Fibroblast of mammary gland (primary cell): Measurements from ENCODE around the gene VIPR1.

ENCODE experiments used
- DNase-seq: peaks from one replicate; pipeline ENCODE4 v3.0.0-alpha.2; 2010; ENCODE audit warnings: low read depth
- H3K4me3 ChIP-seq: 2 replicates; pipeline ENCODE4 v1.5.1; 2011; ENCODE audit warnings: low read depth, mild to moderate bottlenecking, low read length, moderate library complexity; ENCODE audit not compliant: control insufficient read depth
- TF ChIP-seq, protein P1 (sequence below): conservative IDR thresholded peaks from 2 replicates; pipeline ENCODE4 v1.5.1; 2011; ENCODE audit warnings: low read depth, low read length, inconsistent platforms; ENCODE audit not compliant: control insufficient read depth, insufficient read depth

VIPR1 gene

DNA sequence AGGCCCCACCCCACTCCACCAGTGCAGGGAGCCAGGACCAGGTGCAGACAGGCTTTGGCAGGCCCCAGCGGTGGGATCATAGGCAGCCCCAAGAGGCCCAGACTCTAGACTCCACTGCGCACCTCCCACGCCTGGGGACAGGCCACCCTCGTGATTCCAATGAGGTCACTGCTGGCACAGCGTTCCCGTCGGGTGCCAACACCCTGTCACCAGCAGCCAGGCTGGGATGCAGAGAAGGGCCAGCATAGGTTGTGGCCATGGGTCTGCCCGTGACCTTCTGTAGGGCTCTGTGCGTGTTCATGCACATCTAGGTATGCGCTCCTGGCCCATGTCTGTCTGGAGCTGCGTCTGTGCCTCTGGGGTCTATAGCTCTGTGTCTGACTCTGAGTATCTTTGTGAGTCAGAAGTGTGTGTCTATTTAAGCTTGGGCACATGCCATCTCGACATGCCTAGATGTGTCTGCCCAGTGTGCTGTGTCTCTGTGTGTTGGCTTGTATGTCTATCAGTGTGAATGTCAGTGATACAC lies 13.0 kb downstream of the VIPR1 start:
- no peak overlapping the region for H3K4me3 ChIP-seq
- TF ChIP-seq, protein P1, sequence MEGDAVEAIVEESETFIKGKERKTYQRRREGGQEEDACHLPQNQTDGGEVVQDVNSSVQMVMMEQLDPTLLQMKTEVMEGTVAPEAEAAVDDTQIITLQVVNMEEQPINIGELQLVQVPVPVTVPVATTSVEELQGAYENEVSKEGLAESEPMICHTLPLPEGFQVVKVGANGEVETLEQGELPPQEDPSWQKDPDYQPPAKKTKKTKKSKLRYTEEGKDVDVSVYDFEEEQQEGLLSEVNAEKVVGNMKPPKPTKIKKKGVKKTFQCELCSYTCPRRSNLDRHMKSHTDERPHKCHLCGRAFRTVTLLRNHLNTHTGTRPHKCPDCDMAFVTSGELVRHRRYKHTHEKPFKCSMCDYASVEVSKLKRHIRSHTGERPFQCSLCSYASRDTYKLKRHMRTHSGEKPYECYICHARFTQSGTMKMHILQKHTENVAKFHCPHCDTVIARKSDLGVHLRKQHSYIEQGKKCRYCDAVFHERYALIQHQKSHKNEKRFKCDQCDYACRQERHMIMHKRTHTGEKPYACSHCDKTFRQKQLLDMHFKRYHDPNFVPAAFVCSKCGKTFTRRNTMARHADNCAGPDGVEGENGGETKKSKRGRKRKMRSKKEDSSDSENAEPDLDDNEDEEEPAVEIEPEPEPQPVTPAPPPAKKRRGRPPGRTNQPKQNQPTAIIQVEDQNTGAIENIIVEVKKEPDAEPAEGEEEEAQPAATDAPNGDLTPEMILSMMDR = no peak
- DNase-seq = no peak

- no peak for DNase-seq
- TF ChIP-seq, protein P1 = no peak
Measured at GRCh38 chr3:42515976-42516375, 13.5 kb downstream of the VIPR1 start.

GRCh38 chr3:42516443-42516842 lies 14.0 kb downstream of the VIPR1 start:
- no peak for DNase-seq
- TF ChIP-seq, protein P1 = no peak
- no peak overlapping the region for H3K4me3 ChIP-seq

More at GRCh38 chr3:42515976-42516375, 13.5 kb downstream of the VIPR1 start:
- H3K4me3 ChIP-seq = no peak overlapping the region

GRCh38 chr3:42517117-42517516 lies 14.7 kb downstream of the VIPR1 start:
- no peak overlapping the region for H3K4me3 ChIP-seq
- TF ChIP-seq, protein P1 = no peak
- no peak for DNase-seq

DNA sequence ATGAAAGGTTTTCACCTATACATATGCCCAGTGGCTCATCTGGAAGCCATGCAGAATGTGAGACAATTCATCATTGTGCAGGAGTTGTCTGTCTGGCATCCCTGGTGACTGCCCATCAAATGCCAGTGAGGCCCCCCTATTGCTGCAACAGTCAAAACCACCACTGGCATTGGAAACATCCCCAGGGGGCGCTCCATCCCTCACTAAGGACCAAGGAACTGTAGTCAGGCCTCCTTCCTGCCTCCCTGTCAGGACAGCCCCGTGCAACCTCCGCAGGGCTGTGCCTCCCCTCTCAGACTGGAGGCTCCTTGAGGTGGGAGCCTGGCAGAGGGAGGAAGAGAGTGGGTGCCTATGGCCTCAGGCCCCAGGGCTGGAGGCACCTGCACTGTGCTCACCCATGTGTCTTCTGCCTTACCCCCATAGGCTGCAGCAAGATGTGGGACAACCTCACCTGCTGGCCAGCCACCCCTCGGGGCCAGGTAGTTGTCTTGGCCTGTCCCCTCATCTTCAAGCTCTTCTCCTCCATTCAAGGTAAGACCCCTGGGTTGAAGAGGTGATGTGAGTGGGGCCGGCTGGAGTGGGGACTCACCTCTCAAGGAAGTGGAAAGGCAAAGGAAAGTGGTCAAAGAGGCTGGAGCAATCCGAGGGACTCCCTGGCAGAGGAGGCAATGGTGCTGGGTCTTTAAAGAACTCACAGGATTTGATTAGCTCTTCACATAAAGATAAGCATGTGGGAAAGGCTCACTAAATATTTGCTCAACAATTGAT lies 16.5 kb downstream of the VIPR1 start:
- no peak for DNase-seq
- TF ChIP-seq, protein P1 = peak; percentile 16
- no peak overlapping the region for H3K4me3 ChIP-seq

DNA sequence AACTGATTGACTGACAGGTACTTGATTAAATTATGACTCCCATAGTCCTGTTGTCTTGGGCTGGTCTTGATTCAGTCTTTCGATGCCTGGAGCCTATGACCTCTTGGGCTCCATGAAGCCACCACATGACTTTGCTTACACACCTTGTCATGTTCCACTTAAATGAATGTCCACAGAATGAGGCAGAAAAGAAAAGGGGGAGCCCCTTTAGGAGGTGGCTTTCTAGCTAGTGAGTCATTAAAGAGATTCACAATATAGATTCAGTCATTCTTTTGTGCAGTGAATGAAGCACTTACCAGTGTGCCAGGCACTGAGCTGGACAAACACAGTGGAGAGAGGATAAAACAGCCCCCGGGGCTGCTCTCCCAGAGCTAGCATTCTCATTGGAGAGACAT lies 17.1 kb downstream of the VIPR1 start:
- TF ChIP-seq, protein P1 = no peak
- no peak for DNase-seq
- no peak overlapping the region for H3K4me3 ChIP-seq
